ENCODE data around the gene APOL1.
"Not testable (repeated sequence)": the region's sequence is repeated elsewhere in the genome, so short reads cannot be mapped to it uniquely, and the experiment has no call there.

The APOL1 gene

GRCh38 chr22:36225333-36225922 lies 27.5 kb upstream of the APOL1 start:
- no peak for DNase-seq (ENCODE audit: low read depth in 1 of 2, low spot score in 1 of 2)

- DNase-seq (ENCODE audit: low read depth in 1 of 2, low spot score in 1 of 2): no peak
Measured at GRCh38 chr22:36226189-36226588, 26.7 kb upstream of the APOL1 start.

- DNase-seq (ENCODE audit: low read depth in 1 of 2, low spot score in 1 of 2): no peak
Measured at GRCh38 chr22:36227396-36227795, 25.5 kb upstream of the APOL1 start.

GRCh38 chr22:36227806-36228205 lies 25.1 kb upstream of the APOL1 start:
- DNase-seq (ENCODE audit: low read depth in 1 of 2, low spot score in 1 of 2): no peak

- not testable (repeated sequence) for DNase-seq (ENCODE audit: low read depth in 1 of 2, low spot score in 1 of 2)
Measured at GRCh38 chr22:36228369-36228768, 24.6 kb upstream of the APOL1 start.

GRCh38 chr22:36228944-36229343 lies 24.0 kb upstream of the APOL1 start:
- DNase-seq (ENCODE audit: low read depth in 1 of 2, low spot score in 1 of 2): no peak

- DNase-seq (ENCODE audit: low read depth in 1 of 2, low spot score in 1 of 2): not testable (repeated sequence)
Measured at GRCh38 chr22:36229649-36230048, 23.3 kb upstream of the APOL1 start.

- not testable (repeated sequence) for DNase-seq (ENCODE audit: low read depth in 1 of 2, low spot score in 1 of 2)
Measured at GRCh38 chr22:36231051-36231450, 21.9 kb upstream of the APOL1 start.

GRCh38 chr22:36232715-36233401 lies 20.1 kb upstream of the APOL1 start:
- DNase-seq (ENCODE audit: low read depth in 1 of 2, low spot score in 1 of 2): no peak

- no peak for DNase-seq (ENCODE audit: low read depth in 1 of 2, low spot score in 1 of 2)
Measured at GRCh38 chr22:36233796-36234195, 19.1 kb upstream of the APOL1 start.

- DNase-seq (ENCODE audit: low read depth in 1 of 2, low spot score in 1 of 2): no peak
Measured at GRCh38 chr22:36234213-36234612, 18.7 kb upstream of the APOL1 start.

GRCh38 chr22:36234919-36235318 lies 18.0 kb upstream of the APOL1 start:
- DNase-seq (ENCODE audit: low read depth in 1 of 2, low spot score in 1 of 2): no peak

GRCh38 chr22:36235585-36235984 lies 17.3 kb upstream of the APOL1 start:
- no peak for DNase-seq (ENCODE audit: low read depth in 1 of 2, low spot score in 1 of 2)

- DNase-seq (ENCODE audit: low read depth in 1 of 2, low spot score in 1 of 2): no peak
Measured at GRCh38 chr22:36236388-36237319, 16.3 kb upstream of the APOL1 start.

GRCh38 chr22:36237462-36238372 lies 15.2 kb upstream of the APOL1 start:
- DNase-seq (ENCODE audit: low read depth in 1 of 2, low spot score in 1 of 2): no peak

- no peak for DNase-seq (ENCODE audit: low read depth in 1 of 2, low spot score in 1 of 2)
Measured at GRCh38 chr22:36238373-36239149, 14.4 kb upstream of the APOL1 start.

- no peak for DNase-seq (ENCODE audit: low read depth in 1 of 2, low spot score in 1 of 2)
Measured at GRCh38 chr22:36239150-36239400, 13.9 kb upstream of the APOL1 start.

GRCh38 chr22:36239401-36240171 lies 13.3 kb upstream of the APOL1 start, which contains the start of gene APOL2:
Gene APOL2 (minus strand): TSS chr22:36239527. CDS start chr22:36233162, 6,365 bp downstream.
- DNase-seq (ENCODE audit: low read depth in 1 of 2, low spot score in 1 of 2): peak; percentile 54 to 76

- no peak for DNase-seq (ENCODE audit: low read depth in 1 of 2, low spot score in 1 of 2)
Measured at GRCh38 chr22:36243986-36244385, 8.9 kb upstream of the APOL1 start.
